GM23338 (cell line): ENCODE measurements around the gene PWP2. TPM values are rescaled to one million over a fixed set of nuclear protein-coding genes. Genes with fewer than 3 reads are reported as not detected.

Experiments
- ATAC-seq: fragments of 200-7000 bp; cut with Tn5 transposase; 3 replicates; pipeline ENCODE4 v1.9.1; 2020
- DNase-seq: peaks from one replicate; pipeline ENCODE4 v3.0.0-alpha.2; 2015; ENCODE audit warnings: low spot score
- H2AFZ ChIP-seq: fragments of 200-600 bp; sonication (generic); 2 replicates; pipeline ENCODE4 v1.8.0; 2016; ENCODE audit warnings: antibody characterized with exemption, mild to moderate bottlenecking, moderate library complexity
- H3F3A ChIP-seq: fragments of 200-600 bp; sonication (generic); replicated peaks from 2 replicates; pipeline ENCODE4 v1.8.0; 2017; ENCODE audit warnings: antibody characterized with exemption, mixed run types, low read depth
- H3K27ac ChIP-seq: fragments of 200-600 bp; sonication (generic); 2 replicates; pipeline ENCODE4 v1.6.1; 2016; ENCODE audit warnings: low read depth
- H3K27me3 ChIP-seq: fragments of 200-600 bp; sonication (generic); 2 replicates; pipeline ENCODE4 v1.8.0; 2016; ENCODE audit warnings: mild to moderate bottlenecking, mixed run types, moderate library complexity; ENCODE audit not compliant: insufficient read depth
- H3K36me3 ChIP-seq: fragments of 200-600 bp; sonication (generic); 2 replicates; pipeline ENCODE4 v1.8.0; 2016; ENCODE audit warnings: mild to moderate bottlenecking; ENCODE audit not compliant: insufficient read depth
- H3K4me1 ChIP-seq: fragments of 200-600 bp; sonication (generic); 2 replicates; pipeline ENCODE4 v1.8.0; 2016; ENCODE audit warnings: mild to moderate bottlenecking, moderate library complexity; ENCODE audit not compliant: insufficient read depth
- H3K4me2 ChIP-seq: fragments of 200-600 bp; sonication (generic); 2 replicates; pipeline ENCODE4 v1.7.1; 2017; ENCODE audit warnings: mixed run types
- H3K4me3 ChIP-seq: fragments of 200-600 bp; sonication (generic); 2 replicates; pipeline ENCODE4 v1.6.1; 2016; ENCODE audit warnings: mixed run types
- H3K79me2 ChIP-seq: fragments of 200-600 bp; sonication (generic); replicated peaks from 2 replicates; pipeline ENCODE4 v1.8.0; 2017; ENCODE audit warnings: mild to moderate bottlenecking; ENCODE audit not compliant: insufficient read depth
- H3K9me2 ChIP-seq: fragments of 200-600 bp; sonication (generic); 2 replicates; pipeline ENCODE4 v1.8.0; 2017; ENCODE audit not compliant: insufficient read depth
- H4K20me1 ChIP-seq: fragments of 200-600 bp; sonication (generic); replicated peaks from 2 replicates; pipeline ENCODE4 v1.8.0; 2017; ENCODE audit warnings: mild to moderate bottlenecking; ENCODE audit not compliant: insufficient read depth
- H3K27ac Mint-ChIP-seq: 2 replicates; pipeline ENCODE4 v1.8.0; 2020; ENCODE audit warnings: inconsistent platforms, mild to moderate bottlenecking, moderate library complexity, mixed read lengths
- H3K27me3 Mint-ChIP-seq: 3 replicates; pipeline ENCODE4 v1.8.0; 2022; ENCODE audit warnings: low read depth, mild to moderate bottlenecking, moderate library complexity, mixed read lengths, inconsistent platforms; ENCODE audit not compliant: insufficient read depth, poor library complexity
- H3K36me3 Mint-ChIP-seq: 3 replicates; pipeline ENCODE4 v1.8.0; 2021; ENCODE audit warnings: low read depth, mild to moderate bottlenecking, inconsistent platforms, moderate library complexity, mixed read lengths
- H3K4me1 Mint-ChIP-seq: 3 replicates; pipeline ENCODE4 v1.8.0; 2020; ENCODE audit warnings: mild to moderate bottlenecking, inconsistent platforms, mixed read lengths
- H3K4me3 Mint-ChIP-seq: 3 replicates; pipeline ENCODE4 v1.8.0; 2021; ENCODE audit warnings: moderate library complexity, mild to moderate bottlenecking, inconsistent platforms, mixed read lengths
- H3K9me3 Mint-ChIP-seq: 3 replicates; pipeline ENCODE4 v1.8.0; 2020; ENCODE audit warnings: moderate library complexity, mild to moderate bottlenecking, inconsistent platforms, mixed read lengths
- CREB1 ChIP-seq: fragments of 250-450 bp; sonication (Bioruptor Pico); IDR thresholded peaks from 2 replicates; pipeline ENCODE4 v1.5.0; 2020; ENCODE audit warnings: low read depth, mild to moderate bottlenecking, moderate library complexity
- EZH2 ChIP-seq: fragments of 200-600 bp; sonication (generic); IDR thresholded peaks from one replicate; pipeline ENCODE4 v1.8.0; 2017; ENCODE audit warnings: antibody characterized with exemption, mild to moderate bottlenecking, low read depth; ENCODE audit not compliant: unreplicated experiment
- JUNB ChIP-seq: IDR thresholded peaks from one replicate; pipeline ENCODE4 v1.6.1; 2016; ENCODE audit warnings: antibody characterized with exemption; ENCODE audit not compliant: unreplicated experiment
- NANOG ChIP-seq: IDR thresholded peaks from 2 replicates; pipeline ENCODE4 v1.6.1; 2016; ENCODE audit warnings: antibody characterized with exemption, borderline replicate concordance
- POLR2AphosphoS5 ChIP-seq: IDR thresholded peaks from 2 replicates; pipeline ENCODE4 v1.6.1; 2016; ENCODE audit warnings: antibody characterized with exemption, low read depth
- STAT1 ChIP-seq: IDR thresholded peaks from one replicate; pipeline ENCODE4 v1.6.1; 2016; ENCODE audit warnings: antibody characterized with exemption; ENCODE audit not compliant: unreplicated experiment
- ZNF114 ChIP-seq: fragments of 250-450 bp; sonication (Bioruptor Pico); IDR thresholded peaks from 2 replicates; pipeline ENCODE4 v1.5.0; 2020; ENCODE audit warnings: mild to moderate bottlenecking, moderate library complexity
- ZNF331 ChIP-seq: fragments of 250-450 bp; sonication (Bioruptor Pico); IDR thresholded peaks from 2 replicates; pipeline ENCODE4 v1.5.0; 2020; ENCODE audit warnings: low read depth, mild to moderate bottlenecking, moderate library complexity
- polyA plus RNA-seq: library from polyadenylated mRNA; unstranded; fragments of >200 nt; fragmentation: Nextera tagmentation; extraction: Ambion mirVana; gene quantifications from 2 replicates; pipeline ENCODE4 v1.2.1, GENCODE V29; 2016
- total RNA-seq: library from RNA; depleted of rRNA; stranded (reverse); fragments of >200 nt; shearing (Covaris generic); gene quantifications from 2 replicates; pipeline ENCODE4 v1.2.3, GENCODE V29; 2014
- TF ChIP-seq, protein P1 (sequence below), 2 experiments: fragments of 200-600 bp in 1 of 2; sonication (generic) in 1 of 2; conservative IDR thresholded peaks; 2 replicates each; pipeline versions ENCODE4 v1.5.1 to v1.6.1; 2016 to 2017; ENCODE audit warnings: antibody characterized with exemption in 2 of 2, low read depth in 2 of 2, mild to moderate bottlenecking in 2 of 2, moderate library complexity in 1 of 2
- TF ChIP-seq, protein P2 (sequence below): IDR thresholded peaks from 2 replicates; pipeline ENCODE4 v1.6.1; 2016; ENCODE audit warnings: antibody characterized with exemption
- TF ChIP-seq, protein P3 (sequence below): IDR thresholded peaks from one replicate; pipeline ENCODE4 v1.6.1; 2018; ENCODE audit warnings: antibody characterized with exemption; ENCODE audit not compliant: unreplicated experiment
- TF ChIP-seq, protein P4 (sequence below): fragments of 250-450 bp; sonication (Bioruptor Pico); IDR thresholded peaks from 2 replicates; pipeline ENCODE4 v1.5.0; 2020; ENCODE audit warnings: mild to moderate bottlenecking, moderate library complexity

Gene PWP2
- total and polyA plus RNA-seq, 2 experiments from 2014 or later, result 18.2 to 59.2 TPM

DNA sequence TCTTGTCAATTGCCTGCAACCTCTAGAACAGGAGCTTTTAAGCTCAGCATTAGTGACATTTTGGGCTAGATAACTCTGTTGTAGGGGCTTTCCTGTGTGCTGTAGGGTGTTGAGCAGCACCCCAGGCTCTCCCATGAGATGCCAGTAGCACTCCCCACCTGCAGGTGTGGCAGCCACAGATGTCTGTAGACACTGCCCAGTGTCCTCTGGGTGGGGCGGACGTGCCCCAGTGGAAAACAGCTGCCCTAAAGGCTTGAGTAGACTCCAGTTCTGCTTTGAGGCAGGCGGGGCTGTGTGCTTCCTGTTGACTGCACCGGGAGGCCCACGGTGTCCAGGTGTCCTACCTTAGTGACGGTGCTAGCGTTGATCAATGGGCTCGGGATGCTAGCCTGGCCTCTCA lies 16.9 kb upstream of the PWP2 start (continued):
- TF ChIP-seq, protein P1, sequence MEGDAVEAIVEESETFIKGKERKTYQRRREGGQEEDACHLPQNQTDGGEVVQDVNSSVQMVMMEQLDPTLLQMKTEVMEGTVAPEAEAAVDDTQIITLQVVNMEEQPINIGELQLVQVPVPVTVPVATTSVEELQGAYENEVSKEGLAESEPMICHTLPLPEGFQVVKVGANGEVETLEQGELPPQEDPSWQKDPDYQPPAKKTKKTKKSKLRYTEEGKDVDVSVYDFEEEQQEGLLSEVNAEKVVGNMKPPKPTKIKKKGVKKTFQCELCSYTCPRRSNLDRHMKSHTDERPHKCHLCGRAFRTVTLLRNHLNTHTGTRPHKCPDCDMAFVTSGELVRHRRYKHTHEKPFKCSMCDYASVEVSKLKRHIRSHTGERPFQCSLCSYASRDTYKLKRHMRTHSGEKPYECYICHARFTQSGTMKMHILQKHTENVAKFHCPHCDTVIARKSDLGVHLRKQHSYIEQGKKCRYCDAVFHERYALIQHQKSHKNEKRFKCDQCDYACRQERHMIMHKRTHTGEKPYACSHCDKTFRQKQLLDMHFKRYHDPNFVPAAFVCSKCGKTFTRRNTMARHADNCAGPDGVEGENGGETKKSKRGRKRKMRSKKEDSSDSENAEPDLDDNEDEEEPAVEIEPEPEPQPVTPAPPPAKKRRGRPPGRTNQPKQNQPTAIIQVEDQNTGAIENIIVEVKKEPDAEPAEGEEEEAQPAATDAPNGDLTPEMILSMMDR (conservative IDR thresholded peaks at IDR 0.05; ENCODE audit: low read depth in 2 of 2), result no peak
- TF ChIP-seq ZNF114, result no peak
- TF ChIP-seq, protein P2, sequence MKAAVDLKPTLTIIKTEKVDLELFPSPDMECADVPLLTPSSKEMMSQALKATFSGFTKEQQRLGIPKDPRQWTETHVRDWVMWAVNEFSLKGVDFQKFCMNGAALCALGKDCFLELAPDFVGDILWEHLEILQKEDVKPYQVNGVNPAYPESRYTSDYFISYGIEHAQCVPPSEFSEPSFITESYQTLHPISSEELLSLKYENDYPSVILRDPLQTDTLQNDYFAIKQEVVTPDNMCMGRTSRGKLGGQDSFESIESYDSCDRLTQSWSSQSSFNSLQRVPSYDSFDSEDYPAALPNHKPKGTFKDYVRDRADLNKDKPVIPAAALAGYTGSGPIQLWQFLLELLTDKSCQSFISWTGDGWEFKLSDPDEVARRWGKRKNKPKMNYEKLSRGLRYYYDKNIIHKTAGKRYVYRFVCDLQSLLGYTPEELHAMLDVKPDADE, result no peak
- TF ChIP-seq NANOG, result no peak
- no peak for TF ChIP-seq ZNF331 (CRISPR knock-in tag)
- no peak for TF ChIP-seq EZH2
- TF ChIP-seq CREB1 (CRISPR knock-in tag), result no peak
- TF ChIP-seq, protein P3, sequence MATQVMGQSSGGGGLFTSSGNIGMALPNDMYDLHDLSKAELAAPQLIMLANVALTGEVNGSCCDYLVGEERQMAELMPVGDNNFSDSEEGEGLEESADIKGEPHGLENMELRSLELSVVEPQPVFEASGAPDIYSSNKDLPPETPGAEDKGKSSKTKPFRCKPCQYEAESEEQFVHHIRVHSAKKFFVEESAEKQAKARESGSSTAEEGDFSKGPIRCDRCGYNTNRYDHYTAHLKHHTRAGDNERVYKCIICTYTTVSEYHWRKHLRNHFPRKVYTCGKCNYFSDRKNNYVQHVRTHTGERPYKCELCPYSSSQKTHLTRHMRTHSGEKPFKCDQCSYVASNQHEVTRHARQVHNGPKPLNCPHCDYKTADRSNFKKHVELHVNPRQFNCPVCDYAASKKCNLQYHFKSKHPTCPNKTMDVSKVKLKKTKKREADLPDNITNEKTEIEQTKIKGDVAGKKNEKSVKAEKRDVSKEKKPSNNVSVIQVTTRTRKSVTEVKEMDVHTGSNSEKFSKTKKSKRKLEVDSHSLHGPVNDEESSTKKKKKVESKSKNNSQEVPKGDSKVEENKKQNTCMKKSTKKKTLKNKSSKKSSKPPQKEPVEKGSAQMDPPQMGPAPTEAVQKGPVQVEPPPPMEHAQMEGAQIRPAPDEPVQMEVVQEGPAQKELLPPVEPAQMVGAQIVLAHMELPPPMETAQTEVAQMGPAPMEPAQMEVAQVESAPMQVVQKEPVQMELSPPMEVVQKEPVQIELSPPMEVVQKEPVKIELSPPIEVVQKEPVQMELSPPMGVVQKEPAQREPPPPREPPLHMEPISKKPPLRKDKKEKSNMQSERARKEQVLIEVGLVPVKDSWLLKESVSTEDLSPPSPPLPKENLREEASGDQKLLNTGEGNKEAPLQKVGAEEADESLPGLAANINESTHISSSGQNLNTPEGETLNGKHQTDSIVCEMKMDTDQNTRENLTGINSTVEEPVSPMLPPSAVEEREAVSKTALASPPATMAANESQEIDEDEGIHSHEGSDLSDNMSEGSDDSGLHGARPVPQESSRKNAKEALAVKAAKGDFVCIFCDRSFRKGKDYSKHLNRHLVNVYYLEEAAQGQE, result no peak
- no peak for TF ChIP-seq JUNB

DNA sequence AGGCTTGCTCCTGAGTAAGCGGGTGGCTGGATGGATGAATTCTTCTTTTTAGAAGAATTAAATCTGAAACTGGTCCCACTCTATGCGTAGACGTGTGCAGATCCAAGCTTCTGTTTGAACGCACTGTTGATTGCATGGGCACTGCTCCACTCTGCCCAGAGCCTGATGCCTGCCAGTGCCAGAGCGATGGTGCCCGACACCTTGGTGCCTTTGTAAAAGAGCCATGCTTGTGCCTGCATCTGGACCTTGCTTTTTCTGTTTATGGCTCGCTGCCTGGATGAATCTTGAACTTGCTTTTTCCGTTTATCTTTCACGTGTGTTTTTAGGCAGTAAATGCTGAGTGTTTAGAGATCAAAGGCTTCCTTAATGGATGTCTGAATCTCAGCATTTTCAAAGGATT lies 15.0 kb upstream of the PWP2 start:
- Mint-ChIP-seq H3K9me3 (no peaks in the 10 kb centered on the region), H3K4me3 (no peak overlapping the region), H3K36me3 (peaks cover 49% of the 10 kb centered on the region), H3K4me1 (no peaks in the 10 kb centered on the region), H3K27me3 (peaks cover 3% of the 10 kb centered on the region), H3K27ac (no peak overlapping the region)
- Histone ChIP-seq H3K4me2 (no peak overlapping the region), H3K4me3 (no peak overlapping the region), H3F3A (no peaks in the 10 kb centered on the region), H2AFZ (no peak overlapping the region), H3K36me3 (peaks cover 27% of the 10 kb centered on the region), H3K27ac (no peak overlapping the region), H3K9me2 (no peaks in the 10 kb centered on the region), H3K4me1 (no peaks in the 10 kb centered on the region), H3K79me2 (no peaks in the 10 kb centered on the region), H4K20me1 (no peaks in the 10 kb centered on the region; the same call in 1 of the 2 replicates), H3K27me3 (no peaks in the 10 kb centered on the region)
- no peak for ATAC-seq
- no peak for DNase-seq
- TF ChIP-seq, protein P4, sequence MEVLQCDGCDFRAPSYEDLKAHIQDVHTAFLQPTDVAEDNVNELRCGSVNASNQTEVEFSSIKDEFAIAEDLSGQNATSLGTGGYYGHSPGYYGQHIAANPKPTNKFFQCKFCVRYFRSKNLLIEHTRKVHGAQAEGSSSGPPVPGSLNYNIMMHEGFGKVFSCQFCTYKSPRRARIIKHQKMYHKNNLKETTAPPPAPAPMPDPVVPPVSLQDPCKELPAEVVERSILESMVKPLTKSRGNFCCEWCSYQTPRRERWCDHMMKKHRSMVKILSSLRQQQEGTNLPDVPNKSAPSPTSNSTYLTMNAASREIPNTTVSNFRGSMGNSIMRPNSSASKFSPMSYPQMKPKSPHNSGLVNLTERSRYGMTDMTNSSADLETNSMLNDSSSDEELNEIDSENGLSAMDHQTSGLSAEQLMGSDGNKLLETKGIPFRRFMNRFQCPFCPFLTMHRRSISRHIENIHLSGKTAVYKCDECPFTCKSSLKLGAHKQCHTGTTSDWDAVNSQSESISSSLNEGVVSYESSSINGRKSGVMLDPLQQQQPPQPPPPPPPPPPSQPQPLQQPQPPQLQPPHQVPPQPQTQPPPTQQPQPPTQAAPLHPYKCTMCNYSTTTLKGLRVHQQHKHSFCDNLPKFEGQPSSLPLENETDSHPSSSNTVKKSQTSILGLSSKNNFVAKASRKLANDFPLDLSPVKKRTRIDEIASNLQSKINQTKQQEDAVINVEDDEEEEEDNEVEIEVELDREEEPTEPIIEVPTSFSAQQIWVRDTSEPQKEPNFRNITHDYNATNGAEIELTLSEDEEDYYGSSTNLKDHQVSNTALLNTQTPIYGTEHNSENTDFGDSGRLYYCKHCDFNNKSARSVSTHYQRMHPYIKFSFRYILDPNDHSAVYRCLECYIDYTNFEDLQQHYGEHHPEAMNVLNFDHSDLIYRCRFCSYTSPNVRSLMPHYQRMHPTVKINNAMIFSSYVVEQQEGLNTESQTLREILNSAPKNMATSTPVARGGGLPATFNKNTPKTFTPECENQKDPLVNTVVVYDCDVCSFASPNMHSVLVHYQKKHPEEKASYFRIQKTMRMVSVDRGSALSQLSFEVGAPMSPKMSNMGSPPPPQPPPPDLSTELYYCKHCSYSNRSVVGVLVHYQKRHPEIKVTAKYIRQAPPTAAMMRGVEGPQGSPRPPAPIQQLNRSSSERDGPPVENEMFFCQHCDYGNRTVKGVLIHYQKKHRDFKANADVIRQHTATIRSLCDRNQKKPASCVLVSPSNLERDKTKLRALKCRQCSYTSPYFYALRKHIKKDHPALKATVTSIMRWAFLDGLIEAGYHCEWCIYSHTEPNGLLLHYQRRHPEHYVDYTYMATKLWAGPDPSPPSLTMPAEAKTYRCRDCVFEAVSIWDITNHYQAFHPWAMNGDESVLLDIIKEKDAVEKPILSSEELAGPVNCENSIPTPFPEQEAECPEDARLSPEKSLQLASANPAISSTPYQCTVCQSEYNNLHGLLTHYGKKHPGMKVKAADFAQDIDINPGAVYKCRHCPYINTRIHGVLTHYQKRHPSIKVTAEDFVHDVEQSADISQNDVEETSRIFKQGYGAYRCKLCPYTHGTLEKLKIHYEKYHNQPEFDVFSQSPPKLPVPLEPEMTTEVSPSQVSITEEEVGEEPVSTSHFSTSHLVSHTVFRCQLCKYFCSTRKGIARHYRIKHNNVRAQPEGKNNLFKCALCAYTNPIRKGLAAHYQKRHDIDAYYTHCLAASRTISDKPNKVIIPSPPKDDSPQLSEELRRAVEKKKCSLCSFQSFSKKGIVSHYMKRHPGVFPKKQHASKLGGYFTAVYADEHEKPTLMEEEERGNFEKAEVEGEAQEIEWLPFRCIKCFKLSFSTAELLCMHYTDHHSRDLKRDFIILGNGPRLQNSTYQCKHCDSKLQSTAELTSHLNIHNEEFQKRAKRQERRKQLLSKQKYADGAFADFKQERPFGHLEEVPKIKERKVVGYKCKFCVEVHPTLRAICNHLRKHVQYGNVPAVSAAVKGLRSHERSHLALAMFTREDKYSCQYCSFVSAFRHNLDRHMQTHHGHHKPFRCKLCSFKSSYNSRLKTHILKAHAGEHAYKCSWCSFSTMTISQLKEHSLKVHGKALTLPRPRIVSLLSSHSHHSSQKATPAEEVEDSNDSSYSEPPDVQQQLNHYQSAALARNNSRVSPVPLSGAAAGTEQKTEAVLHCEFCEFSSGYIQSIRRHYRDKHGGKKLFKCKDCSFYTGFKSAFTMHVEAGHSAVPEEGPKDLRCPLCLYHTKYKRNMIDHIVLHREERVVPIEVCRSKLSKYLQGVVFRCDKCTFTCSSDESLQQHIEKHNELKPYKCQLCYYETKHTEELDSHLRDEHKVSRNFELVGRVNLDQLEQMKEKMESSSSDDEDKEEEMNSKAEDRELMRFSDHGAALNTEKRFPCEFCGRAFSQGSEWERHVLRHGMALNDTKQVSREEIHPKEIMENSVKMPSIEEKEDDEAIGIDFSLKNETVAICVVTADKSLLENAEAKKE (CRISPR knock-in tag), result no peak
- TF ChIP-seq STAT1 (no peak), EZH2 (no peak), POLR2AphosphoS5 (no peak), ZNF331 (CRISPR knock-in tag) (no peak), CREB1 (CRISPR knock-in tag) (no peak)
